IMR-90 (cell line): ENCODE data around the gene DNAJB12. TPM values are rescaled to one million over a fixed set of nuclear protein-coding genes. Genes with fewer than 3 reads are reported as not detected.
A peak's percentile ranks its signal among the peaks of the same experiment; 100 is the strongest.

Experiments used
- ATAC-seq: fragments of 200-7000 bp; cut with Tn5 transposase; 2 replicates; pipeline ENCODE4 v1.9.1; 2020; ENCODE audit warnings: low read depth, mild to moderate bottlenecking, moderate library complexity
- BruUV-seq: library from RNA; stranded (reverse); fragments of 400-500 nt; replicated peaks from 2 replicates; lab custom pipeline; 2021; lab: Mats Ljungman, UMichigan
- CTCF ChIA-PET: fragments of 300-600 bp; formaldehyde crosslinking; extraction: SDS; loops from one replicate; lab custom pipeline; 2021; ENCODE audit warnings: antibody characterized with exemption; lab: Yijun Ruan, JAX
- POLR2A ChIA-PET: fragments of 300-600 bp; sonication (Branson Sonifier 250); formaldehyde crosslinking; loops from one replicate; lab custom pipeline; 2022; ENCODE audit warnings: antibody characterized with exemption; ENCODE audit not compliant: unreplicated experiment; lab: Charles Lee
- DNase-seq: peaks from one replicate; pipeline ENCODE4 v3.0.0; 2013
- H2AFZ ChIP-seq: replicated peaks from 2 replicates; pipeline ENCODE3; 2013; ENCODE audit warnings: low read length, mild to moderate bottlenecking; ENCODE audit not compliant: poor library complexity
- H2AK5ac ChIP-seq: 2 replicates; pipeline ENCODE4 v1.6.1; 2013; ENCODE audit warnings: low read depth, low read length, inconsistent platforms
- H2AK9ac ChIP-seq: replicated peaks from 2 replicates; pipeline ENCODE3; 2013; ENCODE audit warnings: mild to moderate bottlenecking, low read depth, low read length, moderate library complexity; ENCODE audit not compliant: poor library complexity
- H2BK120ac ChIP-seq: 2 replicates; pipeline ENCODE4 v1.6.1; 2013; ENCODE audit warnings: low read depth, low read length, inconsistent platforms
- H2BK15ac ChIP-seq: 3 replicates; pipeline ENCODE4 v1.6.1; 2013; ENCODE audit warnings: low read depth, low read length, inconsistent platforms
- H2BK20ac ChIP-seq: 2 replicates; pipeline ENCODE4 v1.6.1; 2013; ENCODE audit warnings: low read depth, mild to moderate bottlenecking, inconsistent platforms, low read length, moderate library complexity
- H2BK5ac ChIP-seq: 2 replicates; pipeline ENCODE4 v1.6.1; 2013; ENCODE audit warnings: mild to moderate bottlenecking, low read depth, low read length, inconsistent platforms; ENCODE audit not compliant: poor library complexity, severe bottlenecking
- H3K14ac ChIP-seq: replicated peaks from 2 replicates; pipeline ENCODE4 v1.6.1; 2013; ENCODE audit warnings: low read depth, low read length, inconsistent platforms
- H3K18ac ChIP-seq: 2 replicates; pipeline ENCODE4 v1.6.1; 2013; ENCODE audit warnings: low read depth, low read length, control low read depth
- H3K23ac ChIP-seq: 2 replicates; pipeline ENCODE4 v1.6.1; 2013; ENCODE audit warnings: low read depth, low read length, inconsistent platforms
- H3K27ac ChIP-seq: 2 replicates; pipeline ENCODE4 v1.5.1; 2013; ENCODE audit warnings: mild to moderate bottlenecking, control low read depth, low read length; ENCODE audit not compliant: insufficient read depth
- H3K27me3 ChIP-seq: 2 replicates; pipeline ENCODE4 v1.6.1; 2013; ENCODE audit warnings: low read length; ENCODE audit not compliant: control insufficient read depth, insufficient read depth
- H3K36me3 ChIP-seq: 2 replicates; pipeline ENCODE4 v1.6.1; 2013; ENCODE audit warnings: low read length, mixed read lengths; ENCODE audit not compliant: control insufficient read depth, insufficient read depth
- H3K4ac ChIP-seq: 2 replicates; pipeline ENCODE4 v1.6.1; 2013; ENCODE audit warnings: low read depth, low read length, inconsistent platforms
- H3K4me1 ChIP-seq: 2 replicates; pipeline ENCODE4 v1.6.1; 2013; ENCODE audit warnings: low read length, mixed read lengths; ENCODE audit not compliant: control insufficient read depth, insufficient read depth
- H3K4me2 ChIP-seq: 2 replicates; pipeline ENCODE4 v1.6.1; 2013; ENCODE audit warnings: low read depth, mild to moderate bottlenecking, control low read depth, low read length, moderate library complexity
- H3K4me3 ChIP-seq: 2 replicates; pipeline ENCODE4 v1.5.1; 2013; ENCODE audit warnings: low read depth, mild to moderate bottlenecking, control low read depth, low read length, moderate library complexity; ENCODE audit not compliant: insufficient read depth
- H3K56ac ChIP-seq: 2 replicates; pipeline ENCODE4 v1.6.1; 2013; ENCODE audit warnings: low read length, inconsistent platforms; ENCODE audit not compliant: insufficient read depth; ENCODE audit errors: extremely low read depth
- H3K79me1 ChIP-seq, 2 experiments: 2 replicates each; pipeline ENCODE4 v1.6.1; 2013; ENCODE audit warnings: low read length in 2 of 2, inconsistent platforms in 1 of 2, low read depth in 1 of 2
- H3K9ac ChIP-seq: 2 replicates; pipeline ENCODE4 v1.6.1; 2013; ENCODE audit warnings: low read depth, low read length, control low read depth
- H3K9me1 ChIP-seq: 2 replicates; pipeline ENCODE4 v1.6.1; 2013; ENCODE audit warnings: low read length, inconsistent platforms; ENCODE audit not compliant: insufficient read depth
- H3K9me3 ChIP-seq: 2 replicates; pipeline ENCODE4 v1.6.1; 2013; ENCODE audit warnings: low read length; ENCODE audit not compliant: control insufficient read depth, insufficient read depth
- H4K20me1 ChIP-seq: 2 replicates; pipeline ENCODE4 v1.6.1; 2013; ENCODE audit warnings: low read length, inconsistent platforms; ENCODE audit not compliant: insufficient read depth
- H4K5ac ChIP-seq: 2 replicates; pipeline ENCODE4 v1.6.1; 2013; ENCODE audit warnings: mild to moderate bottlenecking, low read depth, low read length, control low read depth
- H4K8ac ChIP-seq, 2 experiments: 2 replicates each; pipeline ENCODE4 v1.6.1; 2013; ENCODE audit warnings: low read depth in 2 of 2, low read length in 2 of 2, control low read depth in 1 of 2, inconsistent platforms in 1 of 2
- H4K91ac ChIP-seq: 2 replicates; pipeline ENCODE4 v1.6.1; 2013; ENCODE audit warnings: low read depth, low read length, inconsistent platforms; ENCODE audit not compliant: insufficient read depth
- BHLHE40 ChIP-seq: fragments of 150-350 bp; IDR thresholded peaks from 2 replicates; pipeline ENCODE4 v1.6.1; 2016; ENCODE audit warnings: mild to moderate bottlenecking, low read depth, low read length
- CEBPB ChIP-seq: IDR thresholded peaks from 2 replicates; pipeline ENCODE4 v1.6.1; 2012; ENCODE audit warnings: low read depth, low read length, improper control_type of control experiment
- CHD1 ChIP-seq: IDR thresholded peaks from 2 replicates; pipeline ENCODE4 v1.6.1; 2012; ENCODE audit warnings: low read depth, low read length, improper control_type of control experiment
- MAFK ChIP-seq: IDR thresholded peaks from 2 replicates; pipeline ENCODE4 v1.6.1; 2012; ENCODE audit warnings: low read depth, low read length, improper control_type of control experiment
- MAZ ChIP-seq: IDR thresholded peaks from 2 replicates; pipeline ENCODE4 v1.6.1; 2012; ENCODE audit warnings: low read depth, mild to moderate bottlenecking, low read length, improper control_type of control experiment, moderate library complexity, borderline replicate concordance
- MXI1 ChIP-seq: IDR thresholded peaks from 2 replicates; pipeline ENCODE4 v1.6.1; 2012; ENCODE audit warnings: low read depth, mild to moderate bottlenecking, low read length, moderate library complexity, borderline replicate concordance
- NFE2L2 ChIP-seq: fragments of 150-350 bp; IDR thresholded peaks from 2 replicates; pipeline ENCODE4 v1.6.1; 2016; ENCODE audit warnings: low read depth, mild to moderate bottlenecking, low read length
- POLR2A ChIP-seq: IDR thresholded peaks from 2 replicates; pipeline ENCODE4 v1.6.1; 2012; ENCODE audit warnings: mild to moderate bottlenecking, low read depth, low read length
- RAD21 ChIP-seq: IDR thresholded peaks from 2 replicates; pipeline ENCODE4 v1.6.1; 2012; ENCODE audit warnings: low read length, improper control_type of control experiment
- RCOR1 ChIP-seq: IDR thresholded peaks from 2 replicates; pipeline ENCODE4 v1.6.1; 2012; ENCODE audit warnings: mild to moderate bottlenecking, low read length, improper control_type of control experiment; ENCODE audit not compliant: insufficient replicate concordance
- RFX5 ChIP-seq: IDR thresholded peaks from 2 replicates; pipeline ENCODE4 v1.8.0; 2012; ENCODE audit warnings: low read depth, mild to moderate bottlenecking, low read length, moderate library complexity
- SMC3 ChIP-seq: fragments of 150-350 bp; IDR thresholded peaks from 2 replicates; pipeline ENCODE4 v1.6.1; 2016; ENCODE audit warnings: low read depth, mild to moderate bottlenecking, antibody characterized with exemption, low read length, moderate library complexity
- WGBS, 2 experiments: methylation state at CpG; one replicate each; pipeline versions ENCODE4 v1.1.5 to v1.1.7; 2013; ENCODE audit warnings: missing lambda C conversion rate in 2 of 2; ENCODE audit not compliant: insufficient read length in 1 of 2; ENCODE audit errors: extremely low coverage in 2 of 2; 5-methylcytosine and 5-hydroxymethylcytosine counted together
- dilution Hi-C: fragments of 300-500 bp; cut with HindIII; formaldehyde crosslinking; loops from one replicate; pipeline ENCODE4 v1.14.3; 2018; ENCODE audit warnings: low sequenced_read_pairs; ENCODE audit not compliant: unreplicated experiment
- in situ Hi-C: fragments of 300-500 bp; cut with MboI; formaldehyde crosslinking; loops from 3 replicates; pipeline ENCODE4 v1.14.3; 2019; ENCODE audit warnings: low sequenced_read_pairs, inconsistent platforms, mixed read lengths
- intact Hi-C: fragments of 100-400 bp; cut with micrococcal nuclease; formaldehyde crosslinking; loops from 2 replicates; pipeline ENCODE4 v1.10.0; 2022
- polyA plus RNA-seq, 3 experiments: library from polyadenylated mRNA; depleted of rRNA; stranded (reverse); fragments of >200 nt; gene quantifications; 2 replicates each; pipeline ENCODE4 v1.2.3, GENCODE V29; 2012; ENCODE audit warnings: low replicate concordance in 1 of 3
- total RNA-seq: library from RNA; depleted of rRNA; stranded (reverse); fragments of >200 nt; gene quantifications from 2 replicates; pipeline ENCODE4 v1.2.3, GENCODE V29; 2012
- TF ChIP-seq, protein P1 (sequence below): fragments of 150-350 bp; IDR thresholded peaks from 2 replicates; pipeline ENCODE4 v1.6.1; 2016; ENCODE audit warnings: low read depth, mild to moderate bottlenecking, low read length, moderate library complexity, borderline replicate concordance
- TF ChIP-seq, protein P2 (sequence below): fragments of 150-350 bp; IDR thresholded peaks from 2 replicates; pipeline ENCODE4 v1.6.1; 2017; ENCODE audit warnings: mild to moderate bottlenecking, antibody characterized with exemption, low read length, low read depth
- TF ChIP-seq, protein P3 (sequence below): conservative IDR thresholded peaks from 2 replicates; pipeline ENCODE4 v1.5.1; 2012; ENCODE audit warnings: mild to moderate bottlenecking, low read depth, low read length, improper control_type of control experiment

DNAJB12 gene
- total and polyA plus RNA-seq, 2 of the 4 experiments (the other 2 are of a cell fraction), result 18.3 to 24.0 TPM

DNA sequence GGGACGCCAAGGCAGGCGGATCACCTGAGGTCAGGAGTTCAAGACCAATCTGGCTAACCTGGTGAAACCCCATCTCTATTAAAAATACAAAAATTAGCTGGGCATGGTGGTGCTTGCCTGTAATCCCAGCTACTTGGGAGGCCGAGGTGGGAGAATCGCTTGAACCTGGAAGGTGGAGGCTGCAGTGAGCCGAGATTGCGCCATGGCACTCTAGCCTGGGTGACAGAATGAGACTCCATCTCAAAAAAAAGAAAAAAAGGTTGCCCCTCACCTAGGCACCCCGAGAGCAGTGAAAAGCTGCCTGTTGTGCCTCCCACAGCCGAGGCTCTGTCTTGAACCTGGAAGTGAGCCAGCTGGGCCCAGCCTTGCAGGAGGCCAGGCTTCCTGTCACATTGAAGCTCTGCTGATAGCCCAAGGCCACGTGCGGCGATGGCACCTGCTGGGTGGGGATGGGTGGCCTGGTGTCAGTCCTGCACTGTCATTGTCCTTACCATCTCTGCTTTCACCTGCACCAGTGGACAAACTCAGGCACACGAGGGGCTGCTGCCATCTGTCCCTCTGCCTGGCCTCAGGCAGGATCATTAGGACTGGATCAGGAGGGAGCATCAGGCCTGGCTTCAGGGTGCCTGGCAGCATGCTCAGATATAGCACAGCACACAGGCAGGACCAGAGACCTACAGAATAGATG is 37.8 kb downstream of the DNAJB12 start:
- Histone ChIP-seq H2BK20ac (0 out of 2 replicates have a peak overlapping the region, but pooled peaks have one; percentile 20), H2BK120ac (no peak overlapping the region), H3K79me1 (peaks cover 0 to 15% of the 10 kb centered on the region in 2 experiments; a peak in 2 of 4 replicates), H3K9me3 (no peaks in the 10 kb centered on the region), H3K9me1 (peaks cover 13% of the 10 kb centered on the region), H3K4me1 (peaks cover 33% of the 10 kb centered on the region), H3K56ac (no peak overlapping the region), H4K20me1 (no peaks in the 10 kb centered on the region), H4K8ac (no peak overlapping the region; a peak in 1 of 4 replicates), H4K91ac (peak overlapping the region; percentile 78), H4K5ac (no peak overlapping the region), H3K23ac (no peak overlapping the region), H3K9ac (no peak overlapping the region), H3K18ac (no peak overlapping the region), H2BK5ac (no peak overlapping the region), H2AFZ (no peak overlapping the region), H3K14ac (no peak overlapping the region), H2BK15ac (peak overlapping the region; percentile 84; the same call in 2 of the 3 replicates), H3K4me3 (no peak overlapping the region), H2AK5ac (peak overlapping the region; percentile 87), H2AK9ac (peak overlapping the region; percentile 59), H3K36me3 (no peaks in the 10 kb centered on the region), H3K4me2 (no peak overlapping the region), H3K4ac (peak overlapping the region; percentile 52; the same call in 1 of the 2 replicates), H3K27ac (no peak overlapping the region), H3K27me3 (no peaks in the 10 kb centered on the region)
- in situ Hi-C loops, result no loop called here
- intact Hi-C loops, result no loop called here
- WGBS, 2 experiments, result 91% methylated on average over 6 of the region's 12 CpGs; no CpG with 5 or more reads in 1 of the 2 experiments
- CTCF ChIA-PET, result interaction anchor here (0.6 kb wide), 1 partner anchor 66 kb away, joined by 3 read pairs; no protein-coding TSS in a partner anchor
- dilution Hi-C loops, result no loop called here
- POLR2A ChIA-PET, result no interaction called here
- no peak for ATAC-seq
- DNase-seq, result no peak
- no TSS peak for BruUV-seq
- TF ChIP-seq RFX5 (no peak), MAFK (no peak), BHLHE40 (no peak), NFE2L2 (no peak), MXI1 (no peak), RCOR1 (no peak), CHD1 (no peak), POLR2A (no peak), MAZ (no peak), CEBPB (no peak), RAD21 (no peak), SMC3 (no peak)
- TF ChIP-seq, protein P1, sequence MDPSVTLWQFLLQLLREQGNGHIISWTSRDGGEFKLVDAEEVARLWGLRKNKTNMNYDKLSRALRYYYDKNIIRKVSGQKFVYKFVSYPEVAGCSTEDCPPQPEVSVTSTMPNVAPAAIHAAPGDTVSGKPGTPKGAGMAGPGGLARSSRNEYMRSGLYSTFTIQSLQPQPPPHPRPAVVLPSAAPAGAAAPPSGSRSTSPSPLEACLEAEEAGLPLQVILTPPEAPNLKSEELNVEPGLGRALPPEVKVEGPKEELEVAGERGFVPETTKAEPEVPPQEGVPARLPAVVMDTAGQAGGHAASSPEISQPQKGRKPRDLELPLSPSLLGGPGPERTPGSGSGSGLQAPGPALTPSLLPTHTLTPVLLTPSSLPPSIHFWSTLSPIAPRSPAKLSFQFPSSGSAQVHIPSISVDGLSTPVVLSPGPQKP, result no peak
- TF ChIP-seq, protein P2, sequence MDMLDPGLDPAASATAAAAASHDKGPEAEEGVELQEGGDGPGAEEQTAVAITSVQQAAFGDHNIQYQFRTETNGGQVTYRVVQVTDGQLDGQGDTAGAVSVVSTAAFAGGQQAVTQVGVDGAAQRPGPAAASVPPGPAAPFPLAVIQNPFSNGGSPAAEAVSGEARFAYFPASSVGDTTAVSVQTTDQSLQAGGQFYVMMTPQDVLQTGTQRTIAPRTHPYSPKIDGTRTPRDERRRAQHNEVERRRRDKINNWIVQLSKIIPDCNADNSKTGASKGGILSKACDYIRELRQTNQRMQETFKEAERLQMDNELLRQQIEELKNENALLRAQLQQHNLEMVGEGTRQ, result no peak
- TF ChIP-seq, protein P3, sequence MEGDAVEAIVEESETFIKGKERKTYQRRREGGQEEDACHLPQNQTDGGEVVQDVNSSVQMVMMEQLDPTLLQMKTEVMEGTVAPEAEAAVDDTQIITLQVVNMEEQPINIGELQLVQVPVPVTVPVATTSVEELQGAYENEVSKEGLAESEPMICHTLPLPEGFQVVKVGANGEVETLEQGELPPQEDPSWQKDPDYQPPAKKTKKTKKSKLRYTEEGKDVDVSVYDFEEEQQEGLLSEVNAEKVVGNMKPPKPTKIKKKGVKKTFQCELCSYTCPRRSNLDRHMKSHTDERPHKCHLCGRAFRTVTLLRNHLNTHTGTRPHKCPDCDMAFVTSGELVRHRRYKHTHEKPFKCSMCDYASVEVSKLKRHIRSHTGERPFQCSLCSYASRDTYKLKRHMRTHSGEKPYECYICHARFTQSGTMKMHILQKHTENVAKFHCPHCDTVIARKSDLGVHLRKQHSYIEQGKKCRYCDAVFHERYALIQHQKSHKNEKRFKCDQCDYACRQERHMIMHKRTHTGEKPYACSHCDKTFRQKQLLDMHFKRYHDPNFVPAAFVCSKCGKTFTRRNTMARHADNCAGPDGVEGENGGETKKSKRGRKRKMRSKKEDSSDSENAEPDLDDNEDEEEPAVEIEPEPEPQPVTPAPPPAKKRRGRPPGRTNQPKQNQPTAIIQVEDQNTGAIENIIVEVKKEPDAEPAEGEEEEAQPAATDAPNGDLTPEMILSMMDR, result no peak
